M059J (cell line): ENCODE measurements around the gene TMPRSS2. TPM values are rescaled to one million over a fixed set of nuclear protein-coding genes. Genes with fewer than 3 reads are reported as not detected.

ENCODE experiments used
- DNase-seq: peaks from one replicate; pipeline ENCODE4 v3.0.0-alpha.2; 2012; ENCODE audit warnings: low read depth
- total RNA-seq: library from RNA; depleted of rRNA; stranded (reverse); fragments of >200 nt; shearing (Covaris generic); gene quantifications from 2 replicates; pipeline ENCODE4 v1.2.3, GENCODE V29; 2014

The TMPRSS2 gene
- total RNA-seq, 1 experiment from 2014 or later: 5.5 TPM

- DNase-seq: no peak
These were observed 26.8 kb downstream of the TMPRSS2 start for GRCh38 chr21:41481191-41481590.

- DNase-seq: no peak
These were observed 27.8 kb downstream of the TMPRSS2 start for GRCh38 chr21:41480086-41480690.

GRCh38 chr21:41479686-41480085 lies 28.3 kb downstream of the TMPRSS2 start:
- no peak for DNase-seq

- peak; percentile 13 for DNase-seq
These were observed 29.4 kb downstream of the TMPRSS2 start for GRCh38 chr21:41478319-41479177.

- DNase-seq: peak; percentile 59
These were observed 30.2 kb downstream of the TMPRSS2 start for GRCh38 chr21:41477641-41478318.

DNA sequence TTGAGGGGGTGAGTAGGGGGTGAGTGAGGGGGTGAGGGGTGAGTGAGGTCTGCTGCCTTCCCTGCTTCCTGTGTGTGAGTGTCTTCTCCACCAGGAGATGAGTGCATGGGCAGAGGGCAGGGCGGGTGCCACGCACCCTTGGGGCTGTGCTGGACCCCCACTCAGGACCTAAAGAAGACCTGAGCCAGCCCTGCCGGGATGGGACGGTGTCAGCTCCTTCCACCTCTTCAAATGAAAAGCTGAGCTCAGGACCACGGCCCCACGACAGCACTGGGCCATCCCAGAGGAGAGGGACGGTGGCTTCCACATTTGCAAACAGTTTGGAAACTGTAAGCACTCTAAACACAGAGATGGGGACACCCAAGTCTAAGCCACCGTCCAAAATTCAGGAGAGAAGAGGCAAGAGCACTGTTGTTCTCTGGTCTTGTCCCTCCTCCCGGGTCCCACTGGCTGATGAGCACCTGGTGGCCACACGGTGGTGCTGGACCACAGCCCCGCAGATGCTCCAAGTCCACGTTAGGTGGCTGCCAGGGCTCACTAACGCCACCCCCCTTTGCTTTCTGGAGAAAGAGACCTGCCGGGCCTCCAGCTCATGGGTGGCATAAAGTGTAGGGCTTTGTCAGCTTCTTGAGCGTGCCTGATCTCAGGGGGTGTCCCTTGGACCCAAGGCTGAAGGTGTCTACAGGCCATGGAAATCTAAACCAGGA lies 32.1 kb downstream of the TMPRSS2 start:
- no peak for DNase-seq

- DNase-seq: no peak
These were observed 35.0 kb downstream of the TMPRSS2 start for GRCh38 chr21:41472753-41473548.

- no peak for DNase-seq
These were observed 37.9 kb downstream of the TMPRSS2 start for GRCh38 chr21:41470054-41470453.

DNA sequence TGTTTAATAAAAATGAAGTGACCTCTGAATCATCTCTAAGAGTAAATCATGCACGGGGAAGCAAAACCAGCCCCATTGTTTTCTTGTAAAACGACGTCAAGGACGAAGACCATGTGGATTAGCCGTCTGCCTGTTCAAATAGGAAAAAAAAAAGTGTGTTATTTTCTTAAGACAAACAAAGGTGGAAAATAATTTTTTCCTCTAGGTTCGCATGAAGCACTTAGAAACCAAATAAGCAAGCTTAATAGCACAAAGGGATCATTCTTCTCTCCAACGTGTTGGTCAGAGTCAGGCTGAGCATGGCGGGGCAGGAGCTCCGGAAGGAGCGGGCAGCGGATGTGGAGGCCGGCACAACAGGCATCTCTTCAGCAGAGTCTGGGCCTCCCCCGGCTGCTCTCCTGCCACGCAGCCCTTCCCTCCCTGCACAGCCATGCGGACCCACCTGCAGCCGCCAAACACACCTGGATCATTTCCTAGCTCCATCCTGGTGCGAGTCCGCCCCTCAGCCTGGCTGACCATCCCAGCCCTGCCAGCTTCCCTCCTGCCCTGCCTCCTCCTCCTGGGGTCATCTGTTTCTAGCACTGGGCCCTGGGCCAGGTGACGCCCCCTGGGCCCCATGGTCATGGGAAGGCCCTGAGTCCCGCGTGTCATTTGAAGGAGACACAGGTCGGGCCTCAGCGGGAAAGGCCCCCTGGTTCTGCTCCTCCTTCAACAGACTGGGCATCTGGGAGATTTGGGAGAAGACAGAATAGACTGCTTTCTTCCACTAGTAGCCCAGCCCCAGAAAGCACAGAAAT lies 41.7 kb downstream of the TMPRSS2 start:
- peak; percentile 76 for DNase-seq

DNA sequence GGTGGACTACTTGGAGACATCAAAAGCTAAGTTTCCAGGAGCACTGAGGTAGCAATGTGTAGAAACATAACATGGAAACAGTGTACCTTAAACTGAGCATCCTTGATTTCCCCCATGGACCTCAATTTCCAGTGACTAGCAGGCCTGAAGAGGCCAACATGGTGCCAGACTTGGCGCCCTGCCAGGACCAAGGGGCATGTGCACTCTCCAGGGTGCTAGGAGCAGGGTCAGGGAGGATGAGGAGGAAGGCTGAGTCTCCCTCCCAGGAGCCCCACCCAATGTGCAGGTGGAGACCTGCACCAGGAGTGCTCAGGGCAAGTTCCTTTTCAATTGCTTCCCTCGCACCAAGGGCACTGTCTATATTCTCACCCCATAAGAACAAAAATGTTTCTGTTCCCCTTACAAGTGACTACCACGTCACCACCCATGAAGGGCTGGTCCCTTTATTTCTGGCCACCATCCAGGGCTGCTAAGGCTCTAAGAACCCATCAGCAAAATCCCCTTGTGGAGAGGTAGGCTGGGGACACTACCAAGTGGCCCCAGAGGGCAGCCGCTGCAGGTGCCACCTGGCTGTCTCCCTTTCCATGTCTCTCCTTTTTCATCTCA lies 42.7 kb downstream of the TMPRSS2 start:
- DNase-seq: no peak

- peak; percentile 89 for DNase-seq
These were observed 47.1 kb downstream of the TMPRSS2 start for GRCh38 chr21:41460578-41461527.

DNA sequence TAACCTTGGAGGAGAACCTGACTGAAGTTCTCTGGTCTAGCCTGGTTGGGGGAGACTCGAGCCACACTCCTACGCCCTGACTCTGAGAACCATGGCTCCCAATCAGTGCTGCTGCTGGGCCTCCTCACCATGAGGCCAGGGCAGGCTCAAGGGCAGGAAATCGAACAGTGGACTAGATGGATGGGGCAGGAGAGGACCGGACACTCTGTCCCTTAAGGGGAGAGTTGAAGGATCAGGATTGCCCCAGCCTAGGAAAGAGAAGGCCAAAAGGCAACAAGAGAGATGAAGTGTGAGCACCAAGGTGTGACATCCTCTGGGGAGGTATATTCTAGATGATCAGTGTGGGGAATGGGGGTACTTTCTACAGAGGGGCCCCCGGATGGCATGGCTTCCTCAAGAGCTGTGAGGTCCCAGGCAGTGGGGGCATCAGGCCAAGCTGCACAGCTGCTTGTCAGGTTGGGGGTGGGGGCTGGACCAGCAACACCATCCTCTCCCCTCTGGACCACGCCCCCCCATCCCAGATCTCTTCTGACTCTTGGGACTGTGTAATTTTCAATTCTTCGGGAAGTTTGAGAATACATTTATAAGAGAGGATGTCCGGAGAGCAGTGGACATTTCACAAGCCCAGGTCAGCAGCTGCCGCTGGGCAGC lies 47.9 kb downstream of the TMPRSS2 start:
- peak; percentile 68 for DNase-seq

DNA sequence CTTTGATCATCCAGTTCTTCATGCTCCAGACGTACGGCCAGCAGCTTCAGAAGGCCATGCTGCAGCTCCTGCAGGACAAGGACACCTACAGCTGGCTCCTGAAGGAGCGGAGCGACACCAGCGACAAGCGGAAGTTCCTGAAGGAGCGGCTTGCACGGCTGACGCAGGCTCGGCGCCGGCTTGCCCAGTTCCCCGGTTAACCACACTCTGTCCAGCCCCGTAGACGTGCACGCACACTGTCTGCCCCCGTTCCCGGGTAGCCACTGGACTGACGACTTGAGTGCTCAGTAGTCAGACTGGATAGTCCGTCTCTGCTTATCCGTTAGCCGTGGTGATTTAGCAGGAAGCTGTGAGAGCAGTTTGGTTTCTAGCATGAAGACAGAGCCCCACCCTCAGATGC lies 49.4 kb downstream of the TMPRSS2 start:
- no peak for DNase-seq

GRCh38 chr21:41458121-41458520 lies 49.8 kb downstream of the TMPRSS2 start:
- peak; percentile 60 for DNase-seq

- no peak for DNase-seq
These were observed 54.2 kb downstream of the TMPRSS2 start for GRCh38 chr21:41453761-41454160.

DNA sequence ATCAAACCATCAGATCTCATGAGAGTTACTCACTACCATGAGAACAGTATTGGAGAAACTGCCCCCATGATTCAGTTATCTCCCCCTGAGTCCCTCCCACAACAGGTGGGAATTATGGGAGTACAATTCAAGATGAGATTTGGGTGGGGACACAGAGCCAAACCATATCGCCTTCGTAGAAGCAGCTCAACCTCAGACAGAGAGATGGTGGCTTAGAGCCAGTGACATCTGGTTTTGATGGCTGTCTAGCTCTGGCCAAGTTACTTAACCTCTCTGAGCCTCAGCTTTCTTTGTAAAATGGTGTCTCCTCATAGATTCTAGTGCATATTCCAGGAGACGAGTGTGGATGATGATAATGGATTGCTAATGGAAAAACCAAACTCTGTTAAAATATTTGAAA lies 54.8 kb downstream of the TMPRSS2 start:
- DNase-seq: no peak

- DNase-seq: no peak
These were observed 55.9 kb downstream of the TMPRSS2 start for GRCh38 chr21:41451753-41452676.
